Gastroesophageal sphincter (tissue), 3 donors: ENCODE measurements around the gene SOWAHB.

Experiments
- CTCF ChIP-seq, 4 experiments: fragments of 200-600 bp in 2 of 4; fragments of 450-650 bp in 2 of 4; sonication (generic) in 1 of 4; IDR thresholded peaks; one replicate each; pipeline ENCODE4 v1.5.1; 2017 to 2019; ENCODE audit warnings: antibody characterized with exemption in 4 of 4, mild to moderate bottlenecking in 2 of 4, moderate library complexity in 2 of 4
- EP300 ChIP-seq: sonication (generic); formaldehyde crosslinking; IDR thresholded peaks from one replicate; pipeline ENCODE4 v1.6.1; 2017; ENCODE audit warnings: antibody characterized with exemption, mild to moderate bottlenecking
- POLR2A ChIP-seq, 2 donors: fragments of 450-650 bp; IDR thresholded peaks; one replicate each; pipeline ENCODE4 v1.6.1; 2017; ENCODE audit warnings: antibody characterized with exemption in 2 of 2, mild to moderate bottlenecking in 2 of 2, moderate library complexity in 1 of 2
- POLR2AphosphoS5 ChIP-seq: sonication (generic); formaldehyde crosslinking; IDR thresholded peaks from one replicate; pipeline ENCODE4 v1.6.1; 2017; ENCODE audit warnings: antibody characterized with exemption

DNA sequence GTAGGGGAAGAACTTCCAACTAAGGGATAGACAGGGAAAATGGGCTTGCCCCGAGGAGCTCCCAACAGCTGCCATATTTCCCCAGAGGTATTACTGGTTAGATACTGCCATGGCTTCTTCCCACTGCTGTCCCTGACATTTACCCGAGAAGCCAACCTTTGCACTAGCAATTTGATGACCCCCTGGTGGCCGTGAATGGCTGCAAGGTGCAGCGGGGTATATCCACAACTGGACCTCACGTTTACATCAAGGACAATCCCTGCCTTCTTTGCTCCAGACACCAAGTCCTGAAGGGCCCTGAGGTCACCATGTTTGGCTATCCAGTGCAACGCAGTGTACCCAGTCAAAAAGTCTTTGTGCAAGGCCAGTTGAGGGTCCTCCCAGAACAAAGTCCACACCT lies 2.3 kb downstream of the SOWAHB start:
- TF ChIP-seq CTCF (IDR thresholded peaks at IDR 0.05), result no peak
- TF ChIP-seq POLR2AphosphoS5, result no peak
- no peak for TF ChIP-seq POLR2A (IDR thresholded peaks at IDR 0.05)
- no peak for TF ChIP-seq EP300
